ENCODE data around the gene TMEM72. TPM values are rescaled to one million over a fixed set of nuclear protein-coding genes. Genes with fewer than 3 reads are reported as not detected.
A peak's percentile ranks its signal among the peaks of the same experiment; 100 is the strongest.

Gene TMEM72
- total RNA-seq, 6 donors from 2014 or later, result 0.06 TPM; not detected in 5

GRCh38 chr10:44946205-44946604 lies 35.1 kb downstream of the TMEM72 start:
- Histone ChIP-seq H3K9me3 (peaks cover 0 to 3% (median 0%) of the 10 kb centered on the region in 4 donors), H3K27ac (peak overlapping the region in 3 of 4 donors; percentile 13 to 39 (median 16)), H3K27me3 (no peaks in the 10 kb centered on the region), H3K36me3 (no peaks in the 10 kb centered on the region), H3K4me1 (peaks cover 10 to 30% (median 13%) of the 10 kb centered on the region in 4 donors), H3K4me3 (no peak overlapping the region)
- DNase-seq, result peak in 1 of 2 donors; percentile 9
- ATAC-seq (ENCODE audit: low FRiP score in 2 of 2), result peak in 1 of 2 donors; percentile 24
- TF ChIP-seq POLR2AphosphoS5 (IDR thresholded peaks at IDR 0.05) (no peak), POLR2A (IDR thresholded peaks at IDR 0.05) (no peak), CTCF (IDR thresholded peaks at IDR 0.05) (no peak), EP300 (IDR thresholded peaks at IDR 0.05) (no peak)
- 33 to 80% methylated on average over 1 to 2 of the region's 2 CpGs for WGBS, 2 donors

GRCh38 chr10:44947371-44948152 lies 36.4 kb downstream of the TMEM72 start:
- DNase-seq (peak in 1 of 2 donors; percentile 13), ATAC-seq (ENCODE audit: low FRiP score in 2 of 2) (peak in 1 of 2 donors; percentile 51)
- H3K9me3 ChIP-seq, result peaks cover 0 to 3% (median 0%) of the 10 kb centered on the region in 4 donors

GRCh38 chr10:44948642-44949041 lies 37.5 kb downstream of the TMEM72 start:
- WGBS, 2 donors, result 55 to 76% methylated on average over 1 of the region's 1 CpG
- peak overlapping the region in 1 of 4 donors; percentile 39 for H3K27ac ChIP-seq
- no peak for DNase-seq

More at GRCh38 chr10:44947371-44948152, 36.4 kb downstream of the TMEM72 start:
- Histone ChIP-seq H3K4me1 (peaks cover 10 to 30% (median 13%) of the 10 kb centered on the region in 4 donors), H3K27me3 (no peaks in the 10 kb centered on the region), H3K27ac (peak overlapping the region in 2 of 4 donors; percentile 10 to 39), H3K4me3 (no peak overlapping the region), H3K36me3 (no peaks in the 10 kb centered on the region)
- TF ChIP-seq CTCF (IDR thresholded peaks at IDR 0.05) (no peak), POLR2AphosphoS5 (IDR thresholded peaks at IDR 0.05) (peak in 1 of 2 donors; percentile 15)
- WGBS, 2 donors, result 61 to 80% methylated on average over 6 of the region's 6 CpGs

GRCh38 chr10:44949127-44949802 lies 38.1 kb downstream of the TMEM72 start:
- DNase-seq, result no peak
- Histone ChIP-seq H3K9me3 (peaks cover 0 to 2% (median 0%) of the 10 kb centered on the region in 4 donors), H3K4me3 (no peak overlapping the region), H3K27ac (no peak overlapping the region), H3K27me3 (no peaks in the 10 kb centered on the region), H3K4me1 (peaks cover 10 to 30% (median 14%) of the 10 kb centered on the region in 4 donors), H3K36me3 (peaks cover 0 to 2% (median 0%) of the 10 kb centered on the region in 4 donors)
- TF ChIP-seq CTCF (IDR thresholded peaks at IDR 0.05), result no peak
- no peak for TF ChIP-seq EP300 (IDR thresholded peaks at IDR 0.05)
- TF ChIP-seq POLR2A (IDR thresholded peaks at IDR 0.05), result no peak
- no peak for TF ChIP-seq POLR2AphosphoS5 (IDR thresholded peaks at IDR 0.05)
- no peak for ATAC-seq (ENCODE audit: low FRiP score in 2 of 2)
- WGBS, 2 donors, result 74 to 78% methylated on average over 5 of the region's 5 CpGs

More at GRCh38 chr10:44948642-44949041, 37.5 kb downstream of the TMEM72 start:
- ATAC-seq (ENCODE audit: low FRiP score in 2 of 2), result peak in 1 of 2 donors; percentile 27
- TF ChIP-seq POLR2AphosphoS5 (IDR thresholded peaks at IDR 0.05), result no peak
- TF ChIP-seq POLR2A (IDR thresholded peaks at IDR 0.05), result no peak
- no peak for TF ChIP-seq EP300 (IDR thresholded peaks at IDR 0.05)
- TF ChIP-seq CTCF (IDR thresholded peaks at IDR 0.05), result no peak
- Histone ChIP-seq H3K9me3 (peaks cover 0 to 3% (median 0%) of the 10 kb centered on the region in 4 donors), H3K4me3 (no peak overlapping the region), H3K4me1 (peaks cover 10 to 30% (median 14%) of the 10 kb centered on the region in 4 donors), H3K27me3 (no peaks in the 10 kb centered on the region), H3K36me3 (no peaks in the 10 kb centered on the region)

Measured in upper lobe of left lung (tissue), 6 donors.